GM12801 (cell line): ENCODE results near the gene SYNDIG1.

Experiments used
- TF ChIP-seq, protein P1 (sequence below): IDR thresholded peaks from one replicate; pipeline ENCODE4 v1.5.1; 2011; ENCODE audit warnings: control low read depth; ENCODE audit not compliant: insufficient read length; ENCODE audit errors: extremely low read depth

The SYNDIG1 gene

DNA sequence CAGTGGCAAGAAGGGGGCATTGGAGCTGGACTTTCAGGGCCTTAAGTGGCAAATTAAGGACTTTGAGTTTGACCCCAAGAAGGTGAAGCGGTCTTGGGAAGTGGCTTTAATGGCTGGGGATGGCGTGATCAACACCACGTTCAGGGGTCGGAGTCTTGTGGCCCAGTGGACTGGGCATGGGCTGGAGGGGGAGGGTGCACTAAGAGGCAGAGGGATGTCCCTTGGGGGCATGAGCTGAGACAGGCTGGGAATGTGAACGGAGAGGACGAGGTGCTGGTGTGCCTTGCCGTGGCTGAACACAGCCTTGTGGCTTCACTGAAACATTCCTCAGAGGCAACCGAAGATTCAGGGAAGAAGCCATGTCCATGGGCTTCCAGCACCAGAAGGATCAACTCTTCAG is 227.0 kb downstream of the SYNDIG1 start:
- TF ChIP-seq, protein P1, sequence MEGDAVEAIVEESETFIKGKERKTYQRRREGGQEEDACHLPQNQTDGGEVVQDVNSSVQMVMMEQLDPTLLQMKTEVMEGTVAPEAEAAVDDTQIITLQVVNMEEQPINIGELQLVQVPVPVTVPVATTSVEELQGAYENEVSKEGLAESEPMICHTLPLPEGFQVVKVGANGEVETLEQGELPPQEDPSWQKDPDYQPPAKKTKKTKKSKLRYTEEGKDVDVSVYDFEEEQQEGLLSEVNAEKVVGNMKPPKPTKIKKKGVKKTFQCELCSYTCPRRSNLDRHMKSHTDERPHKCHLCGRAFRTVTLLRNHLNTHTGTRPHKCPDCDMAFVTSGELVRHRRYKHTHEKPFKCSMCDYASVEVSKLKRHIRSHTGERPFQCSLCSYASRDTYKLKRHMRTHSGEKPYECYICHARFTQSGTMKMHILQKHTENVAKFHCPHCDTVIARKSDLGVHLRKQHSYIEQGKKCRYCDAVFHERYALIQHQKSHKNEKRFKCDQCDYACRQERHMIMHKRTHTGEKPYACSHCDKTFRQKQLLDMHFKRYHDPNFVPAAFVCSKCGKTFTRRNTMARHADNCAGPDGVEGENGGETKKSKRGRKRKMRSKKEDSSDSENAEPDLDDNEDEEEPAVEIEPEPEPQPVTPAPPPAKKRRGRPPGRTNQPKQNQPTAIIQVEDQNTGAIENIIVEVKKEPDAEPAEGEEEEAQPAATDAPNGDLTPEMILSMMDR, result no peak

DNA sequence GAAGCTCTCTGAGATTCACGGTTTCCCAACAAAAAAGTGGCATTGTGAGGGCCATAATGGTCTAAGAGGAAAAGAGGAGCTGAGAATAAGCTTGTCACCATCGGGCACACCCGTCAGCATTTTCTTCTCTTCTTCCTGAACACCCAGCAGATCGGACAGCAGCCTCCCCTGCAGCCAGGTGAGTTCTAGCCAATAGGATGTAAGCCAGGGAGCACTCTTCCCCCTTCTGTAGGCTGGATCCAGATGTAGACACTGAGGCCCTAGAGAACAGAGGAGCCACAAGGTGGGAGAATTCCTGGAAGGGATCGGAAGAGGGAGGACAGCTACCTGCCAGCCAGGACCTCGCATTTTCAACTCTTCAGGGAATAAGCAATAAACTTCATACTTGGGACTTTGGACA is 228.0 kb downstream of the SYNDIG1 start:
- TF ChIP-seq, protein P1, result no peak

DNA sequence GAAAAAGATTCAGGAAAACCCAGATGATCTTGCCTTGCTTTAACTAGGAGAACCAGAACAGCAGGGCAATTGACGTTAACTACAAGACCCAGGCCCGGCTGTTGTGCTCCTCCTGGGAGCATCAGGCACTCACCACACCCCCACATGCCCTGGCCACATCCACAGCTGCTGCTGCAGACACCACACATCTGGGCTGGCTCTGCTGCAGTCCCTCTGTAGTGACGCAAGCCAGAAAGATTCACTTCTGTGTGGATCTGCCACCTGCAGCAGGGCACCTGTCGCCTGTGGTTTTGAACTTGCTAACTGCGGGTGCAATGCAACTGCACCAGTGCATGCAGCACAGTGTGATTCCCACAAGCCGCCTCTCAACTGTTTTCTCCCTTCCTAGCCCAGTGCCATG is 228.8 kb downstream of the SYNDIG1 start:
- TF ChIP-seq, protein P1, result no peak

DNA sequence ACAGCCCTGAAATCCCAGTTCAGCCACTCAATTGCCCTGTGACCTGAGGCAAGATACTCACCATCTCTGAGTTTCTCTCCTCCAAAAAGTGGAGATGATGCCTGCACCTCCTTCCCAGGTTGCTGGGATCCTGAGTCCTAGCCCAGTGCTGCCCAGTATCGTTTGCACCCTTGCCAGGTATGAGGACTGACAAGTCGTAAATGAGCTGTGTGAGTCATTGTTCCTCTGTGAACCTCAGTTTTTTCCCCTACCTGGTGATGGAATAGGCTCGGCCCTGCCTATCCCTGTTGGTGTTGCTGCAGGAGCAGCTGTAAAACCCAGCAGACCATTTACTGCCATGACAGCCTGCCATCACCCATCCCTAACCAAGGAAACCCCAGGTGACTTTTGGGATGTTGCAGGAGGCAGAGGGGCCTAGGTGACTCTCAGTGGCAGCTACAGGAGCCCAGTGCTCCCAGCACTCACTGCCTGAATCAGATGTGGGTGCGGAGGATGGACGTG is 229.3 kb downstream of the SYNDIG1 start:
- TF ChIP-seq, protein P1, result no peak

DNA sequence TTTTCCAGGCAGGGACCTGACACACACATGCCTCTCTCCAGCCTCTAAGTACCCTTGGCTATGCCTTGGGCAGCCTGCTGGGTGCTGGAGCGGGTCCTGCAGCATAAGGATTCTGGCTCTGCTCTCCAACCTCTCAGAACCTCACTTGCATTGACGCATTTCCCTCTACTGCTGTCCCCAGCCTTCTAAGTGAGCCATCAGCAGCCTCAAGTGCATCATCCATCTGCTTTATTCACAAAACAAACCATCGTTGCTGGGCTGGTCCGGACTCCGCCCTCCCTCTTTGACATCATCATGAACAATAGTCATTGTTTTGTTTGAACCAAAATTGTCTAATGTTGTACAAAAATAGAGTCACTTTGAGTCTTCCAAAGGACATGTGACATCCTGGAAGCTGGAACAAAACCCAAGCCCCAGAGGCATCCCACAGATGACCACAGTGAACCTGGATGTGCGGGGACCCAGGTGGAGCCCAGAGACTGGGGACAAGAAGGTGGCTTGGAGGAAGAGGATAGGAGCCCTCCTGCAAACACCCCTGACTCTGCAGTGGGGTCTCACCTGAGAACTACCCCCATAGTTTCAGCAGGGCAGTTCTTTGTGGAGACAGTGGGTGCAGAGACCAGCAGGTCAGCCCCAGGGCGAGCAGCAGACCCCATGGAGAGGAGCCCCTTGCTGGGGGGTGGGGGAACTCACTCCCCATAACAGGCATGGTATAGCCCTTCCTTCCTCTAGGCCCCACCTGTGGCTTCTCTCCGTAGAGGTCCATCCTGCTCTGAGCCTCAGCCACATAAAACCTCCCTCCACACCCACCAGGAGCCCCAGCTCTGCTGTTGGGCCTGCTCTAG is 230.1 kb downstream of the SYNDIG1 start:
- TF ChIP-seq, protein P1, result no peak

DNA sequence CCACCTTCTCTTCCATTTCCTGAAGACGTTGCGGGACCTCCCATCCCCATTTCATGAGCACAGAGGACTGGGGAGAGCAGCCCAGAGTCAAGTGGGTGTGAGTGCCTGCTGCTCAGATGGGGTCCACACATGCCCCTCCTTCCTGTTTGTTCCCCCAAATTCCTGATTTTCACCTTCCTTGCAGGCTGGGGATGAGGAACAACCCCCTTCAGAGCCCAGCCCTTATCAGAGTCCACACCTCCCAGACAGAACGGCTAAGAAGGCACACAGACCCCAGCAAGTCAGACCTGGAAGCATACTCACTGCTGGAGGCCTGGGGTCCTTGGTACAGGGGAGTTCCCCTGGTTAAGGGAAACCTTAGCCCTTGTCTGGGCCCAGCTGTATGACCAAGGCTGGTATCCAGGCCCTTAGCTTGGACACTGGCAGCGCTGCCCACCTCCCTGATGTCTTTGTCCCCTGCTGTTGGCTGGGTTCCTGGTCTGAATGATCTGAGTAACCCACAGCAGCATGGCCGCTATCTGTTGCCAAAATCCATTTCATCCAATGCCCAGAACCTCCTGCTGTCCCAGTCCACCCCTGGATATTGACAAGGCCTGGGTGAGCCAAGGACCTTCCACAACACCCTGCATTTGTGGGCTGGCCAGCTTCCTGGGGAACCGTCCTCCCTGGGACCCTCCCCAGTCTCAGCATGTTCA is 230.9 kb downstream of the SYNDIG1 start:
- TF ChIP-seq, protein P1, result no peak

DNA sequence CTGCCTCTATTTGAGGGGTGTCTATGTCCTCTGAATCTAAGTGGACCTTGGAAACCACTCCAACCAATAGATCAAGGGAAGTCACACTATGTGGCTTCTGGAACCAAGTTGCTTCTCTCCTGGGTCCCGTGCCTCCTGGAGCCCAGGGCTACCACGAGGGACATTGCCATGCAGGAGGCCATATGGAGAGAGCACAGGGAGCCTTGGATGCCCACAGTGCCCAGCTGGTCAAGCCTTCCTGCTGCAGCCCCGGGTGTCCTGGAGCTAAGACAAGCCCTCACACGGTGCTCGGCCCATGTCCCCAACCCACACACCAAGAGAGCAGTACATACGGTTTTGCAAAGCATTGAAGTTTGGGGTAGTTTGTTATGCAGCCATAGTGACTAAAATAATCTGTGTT is 231.6 kb downstream of the SYNDIG1 start:
- TF ChIP-seq, protein P1, result no peak
